Prostate gland (tissue), 2 donors: ENCODE measurements around the gene RAD51B.

Experiments used
- POLR2A ChIP-seq: fragments of 450-650 bp; IDR thresholded peaks from one replicate; pipeline ENCODE4 v1.6.1; 2016; ENCODE audit warnings: antibody characterized with exemption, mild to moderate bottlenecking
- TF ChIP-seq, protein P1 (sequence below), 4 experiments: fragments of 200-600 bp in 2 of 4; fragments of 450-650 bp in 2 of 4; sonication (generic) in 2 of 4; IDR thresholded peaks; 1 replicate in 3 of 4; 2 replicates in 1 of 4; pipeline ENCODE4 v1.5.1; 2016 to 2019; ENCODE audit warnings: antibody characterized with exemption in 4 of 4, mild to moderate bottlenecking in 2 of 4, moderate library complexity in 2 of 4

GRCh38 chr14:68137704-68138619, 318.4 kb downstream of the RAD51B start:
- TF ChIP-seq, protein P1, sequence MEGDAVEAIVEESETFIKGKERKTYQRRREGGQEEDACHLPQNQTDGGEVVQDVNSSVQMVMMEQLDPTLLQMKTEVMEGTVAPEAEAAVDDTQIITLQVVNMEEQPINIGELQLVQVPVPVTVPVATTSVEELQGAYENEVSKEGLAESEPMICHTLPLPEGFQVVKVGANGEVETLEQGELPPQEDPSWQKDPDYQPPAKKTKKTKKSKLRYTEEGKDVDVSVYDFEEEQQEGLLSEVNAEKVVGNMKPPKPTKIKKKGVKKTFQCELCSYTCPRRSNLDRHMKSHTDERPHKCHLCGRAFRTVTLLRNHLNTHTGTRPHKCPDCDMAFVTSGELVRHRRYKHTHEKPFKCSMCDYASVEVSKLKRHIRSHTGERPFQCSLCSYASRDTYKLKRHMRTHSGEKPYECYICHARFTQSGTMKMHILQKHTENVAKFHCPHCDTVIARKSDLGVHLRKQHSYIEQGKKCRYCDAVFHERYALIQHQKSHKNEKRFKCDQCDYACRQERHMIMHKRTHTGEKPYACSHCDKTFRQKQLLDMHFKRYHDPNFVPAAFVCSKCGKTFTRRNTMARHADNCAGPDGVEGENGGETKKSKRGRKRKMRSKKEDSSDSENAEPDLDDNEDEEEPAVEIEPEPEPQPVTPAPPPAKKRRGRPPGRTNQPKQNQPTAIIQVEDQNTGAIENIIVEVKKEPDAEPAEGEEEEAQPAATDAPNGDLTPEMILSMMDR (IDR thresholded peaks at IDR 0.05) = no peak
- no peak for TF ChIP-seq POLR2A
